GM18868 (cell line): Measurements from ENCODE around the gene SLC25A30.
A peak's percentile ranks its signal among the peaks of the same experiment; 100 is the strongest.

Source experiments
- ATAC-seq: cut with Tn5 transposase; IDR thresholded peaks from one replicate; pipeline ENCODE4 v1.9.1; 2021; ENCODE audit warnings: mild to moderate bottlenecking, moderate library complexity; ENCODE audit not compliant: unreplicated experiment

Gene SLC25A30, protein sequence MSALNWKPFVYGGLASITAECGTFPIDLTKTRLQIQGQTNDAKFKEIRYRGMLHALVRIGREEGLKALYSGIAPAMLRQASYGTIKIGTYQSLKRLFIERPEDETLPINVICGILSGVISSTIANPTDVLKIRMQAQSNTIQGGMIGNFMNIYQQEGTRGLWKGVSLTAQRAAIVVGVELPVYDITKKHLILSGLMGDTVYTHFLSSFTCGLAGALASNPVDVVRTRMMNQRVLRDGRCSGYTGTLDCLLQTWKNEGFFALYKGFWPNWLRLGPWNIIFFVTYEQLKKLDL

DNA sequence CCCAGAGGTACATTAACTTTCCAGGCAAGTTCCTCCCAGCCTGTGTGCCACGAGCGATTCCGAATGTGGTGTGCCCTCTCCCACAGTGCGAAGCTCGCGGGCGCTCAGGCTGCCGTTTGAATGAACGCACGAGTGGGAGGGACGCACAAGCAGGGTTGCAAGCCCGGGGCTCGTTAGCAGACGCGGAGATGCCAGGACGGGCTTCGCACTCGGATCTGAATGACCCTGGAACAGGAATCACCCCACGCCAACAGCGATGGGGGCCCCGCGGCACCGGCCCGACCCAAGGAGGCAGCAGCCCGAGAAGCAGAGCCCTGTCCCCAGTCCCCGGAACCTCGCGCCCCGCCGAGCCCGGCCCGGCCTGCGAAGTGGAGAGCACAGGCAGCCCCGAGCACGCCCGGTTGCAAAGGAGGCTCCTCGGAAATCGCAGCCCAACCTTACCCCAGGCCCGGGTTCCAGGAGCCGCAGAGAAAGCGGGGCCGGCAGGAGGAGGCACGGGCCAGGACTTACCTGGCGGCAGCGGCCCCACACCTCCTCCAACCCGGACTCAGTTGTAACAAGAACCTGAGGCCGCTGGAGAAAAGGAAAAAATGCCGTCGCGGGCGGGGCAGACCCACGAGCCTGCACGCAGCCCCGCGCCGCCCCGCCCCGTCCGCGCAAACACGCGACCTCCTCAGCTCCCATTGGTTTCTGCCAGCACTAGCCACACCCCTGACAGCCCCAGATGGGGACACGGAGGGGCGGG is at the start of gene SLC25A30:
TSS of gene SLC25A30 (minus strand) at position 584 of the 745 bp plus-strand sequence. CDS start 6,948 bp downstream, outside the sequence.
- ATAC-seq: peak; percentile 93

DNA sequence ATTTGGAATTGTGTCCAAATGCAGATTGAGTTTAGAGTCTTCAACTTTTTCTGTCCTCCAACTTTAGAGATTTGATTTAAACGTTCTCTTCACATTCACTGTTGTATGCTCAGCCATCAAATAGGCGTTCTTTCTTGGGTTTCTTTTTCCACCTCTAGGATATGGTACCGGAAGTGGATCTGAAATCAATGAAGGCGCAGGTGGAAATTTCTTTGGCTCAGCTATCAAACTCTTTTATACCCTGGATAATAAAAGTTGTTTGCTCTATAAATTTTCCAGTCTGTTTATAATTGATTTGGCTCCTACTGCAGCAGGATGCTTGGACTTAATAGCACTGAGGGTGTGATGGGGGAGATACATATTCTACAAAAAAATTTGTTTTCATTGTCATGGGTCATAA is 48.2 kb upstream of the SLC25A30 start:
- ATAC-seq: no peak

DNA sequence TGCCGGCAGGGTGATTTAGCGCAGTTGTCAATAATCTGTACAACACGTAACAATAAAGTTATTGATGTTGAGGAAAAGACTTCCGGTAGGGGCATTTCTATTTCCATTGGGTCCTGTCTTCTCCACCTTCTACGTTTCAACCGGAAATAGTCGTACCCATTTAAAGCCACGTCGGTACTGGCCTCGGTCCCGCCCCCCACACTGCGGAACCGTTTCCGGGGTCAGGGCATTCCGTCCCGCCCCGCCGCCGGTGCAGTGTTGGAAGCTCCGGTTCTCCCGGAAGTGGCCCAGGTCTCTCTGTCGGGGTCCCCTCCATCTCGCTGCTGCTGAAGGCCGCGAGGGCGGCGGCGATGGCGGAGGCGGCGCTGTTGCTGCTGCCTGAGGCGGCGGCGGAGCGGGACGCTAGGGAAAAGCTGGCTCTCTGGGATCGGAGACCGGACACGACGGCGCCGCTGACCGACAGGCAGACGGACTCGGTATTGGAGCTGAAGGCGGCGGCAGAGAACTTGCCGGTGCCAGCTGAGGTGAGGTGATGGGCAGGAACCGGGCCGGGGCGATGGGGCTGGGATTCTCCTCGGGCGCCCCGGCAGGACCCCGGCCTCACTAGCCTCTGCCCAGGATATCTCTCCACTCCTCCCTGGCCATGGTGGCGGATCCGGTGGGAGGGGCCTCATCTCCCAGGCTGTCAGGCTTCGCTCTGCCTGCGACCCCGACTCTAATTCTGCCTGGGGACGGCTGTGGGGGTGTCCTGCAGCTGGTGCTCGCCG is 46.7 kb upstream of the SLC25A30 start, which contains the start of gene COG3:
TSS of gene COG3 (plus strand) at position 253 of the 767 bp plus-strand sequence. CDS start at position 351, 98 bp downstream.
- peak; percentile 95 for ATAC-seq

DNA sequence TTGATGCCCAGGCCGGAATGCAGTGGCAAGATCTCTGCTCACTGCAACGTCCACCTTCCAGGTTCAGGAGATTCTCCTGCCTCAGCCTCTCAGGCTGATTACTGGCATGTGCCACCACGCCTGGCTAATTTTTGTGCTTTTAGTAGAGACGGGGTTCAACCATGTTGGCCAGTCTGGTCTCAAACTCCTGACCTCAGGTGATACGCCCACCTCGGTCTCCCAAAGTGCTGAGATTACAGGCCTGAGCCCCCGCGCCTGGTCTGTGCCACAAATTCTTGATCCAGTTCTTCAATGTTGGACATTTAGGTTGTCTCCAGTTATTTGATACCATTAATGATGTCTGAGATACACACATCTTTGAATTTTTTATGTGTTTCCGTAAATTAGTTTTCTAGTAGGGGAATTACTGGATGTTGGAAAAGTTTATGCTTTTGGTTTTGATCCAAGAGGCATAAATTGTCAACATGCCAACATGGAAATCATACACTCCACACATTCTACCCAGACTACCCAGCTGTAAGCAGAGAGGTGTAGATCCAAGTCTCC is 46.0 kb upstream of the SLC25A30 start:
- no peak for ATAC-seq

DNA sequence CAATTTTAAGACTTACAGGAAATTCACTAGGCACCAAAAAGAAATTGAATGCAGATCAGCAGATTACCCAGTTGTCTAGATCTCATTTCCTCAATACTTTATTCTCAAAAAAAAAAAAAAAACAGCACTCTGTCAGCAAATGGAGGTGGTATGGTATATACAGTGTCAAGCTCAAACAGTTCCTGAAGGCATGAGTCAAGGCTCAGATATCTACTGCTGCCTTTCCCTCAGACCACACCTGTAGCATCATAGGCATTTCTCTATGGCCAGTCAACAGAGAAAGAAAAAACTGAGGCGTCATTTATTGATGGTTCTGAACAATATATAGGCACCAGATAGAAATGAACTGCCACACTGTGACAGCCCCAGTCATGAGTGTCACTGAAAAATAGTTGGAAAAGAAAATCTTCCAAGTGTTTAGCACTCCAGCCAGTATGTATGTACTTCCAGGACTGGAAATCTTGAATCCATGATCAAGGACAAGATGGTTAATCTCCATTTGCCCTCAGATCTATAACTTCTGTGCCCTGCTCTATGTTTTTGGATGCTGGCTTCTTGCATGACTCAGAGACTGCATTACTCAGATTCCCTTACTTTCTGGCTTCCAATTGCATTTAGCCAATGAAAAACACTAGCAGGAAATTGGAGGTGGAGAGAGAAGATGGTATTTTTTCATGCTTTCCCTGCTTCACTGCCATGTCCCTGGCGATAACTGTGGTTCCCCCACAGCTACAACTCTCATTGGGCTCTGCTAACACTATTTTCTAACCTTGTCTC is 38.2 kb upstream of the SLC25A30 start:
- no peak for ATAC-seq

DNA sequence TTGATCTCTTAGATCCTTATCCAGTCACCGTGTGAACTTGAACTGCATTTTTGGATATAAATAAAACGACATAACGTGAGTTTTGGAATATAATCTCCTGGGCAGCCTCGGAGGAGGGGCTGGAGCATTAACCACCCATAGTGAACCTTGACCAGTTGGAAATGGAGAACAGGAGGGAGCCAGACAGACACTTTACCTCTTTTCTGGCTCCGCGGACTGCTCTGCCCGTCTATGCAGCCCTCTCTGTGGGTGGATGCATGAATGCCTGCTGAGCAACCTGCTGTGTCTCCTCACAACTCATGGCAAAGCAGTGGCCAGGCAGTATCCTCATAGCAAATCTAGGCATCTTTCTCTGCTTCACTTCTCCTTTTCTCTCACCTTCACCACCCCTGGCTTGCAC is 36.0 kb upstream of the SLC25A30 start:
- ATAC-seq: no peak

DNA sequence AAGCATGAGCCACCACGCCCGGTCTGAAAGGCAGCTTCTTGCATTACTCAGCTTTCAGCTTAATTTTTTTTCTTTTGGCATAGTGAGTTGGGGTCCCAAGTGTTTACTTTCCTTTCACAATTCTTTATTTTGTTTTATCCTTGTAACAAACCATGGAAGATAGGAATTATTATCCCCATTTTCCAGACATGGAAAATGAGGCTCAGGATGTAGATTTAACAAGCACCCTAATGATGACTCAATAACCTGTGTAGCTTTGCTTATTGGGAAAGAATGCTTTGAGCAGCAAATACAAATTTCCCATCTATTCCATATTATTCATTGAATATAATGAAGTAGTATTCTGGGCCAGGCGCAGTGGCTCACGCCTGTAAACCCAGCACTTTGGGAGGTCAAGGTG is 33.1 kb upstream of the SLC25A30 start:
- ATAC-seq: no peak

DNA sequence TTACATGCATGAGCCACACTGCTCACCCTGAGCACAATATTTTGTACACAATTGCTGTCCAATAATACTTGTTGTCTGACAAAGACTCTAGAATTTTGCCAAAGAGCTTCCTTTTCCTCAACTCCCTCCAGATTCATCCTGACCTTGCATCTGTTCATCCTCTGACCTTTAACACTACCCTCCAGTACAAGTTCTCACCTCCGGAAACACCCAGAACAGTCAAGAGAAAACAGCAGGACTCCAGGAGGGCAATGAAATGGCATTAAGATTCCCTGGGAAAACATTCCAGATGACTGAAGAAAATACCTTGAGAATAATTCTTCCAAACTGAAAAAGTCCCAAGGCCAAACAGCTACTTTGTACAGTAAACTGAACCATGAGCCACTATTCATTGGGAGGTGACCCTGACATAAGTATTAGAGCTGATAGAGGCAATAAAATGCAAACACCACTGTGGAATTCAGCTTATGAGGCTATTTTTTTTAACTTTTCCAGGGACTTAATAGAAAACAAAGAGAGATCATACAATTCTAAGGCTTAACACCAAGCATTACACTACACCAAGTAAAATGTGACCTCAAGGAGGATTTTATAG is 30.9 kb upstream of the SLC25A30 start:
- ATAC-seq: no peak

DNA sequence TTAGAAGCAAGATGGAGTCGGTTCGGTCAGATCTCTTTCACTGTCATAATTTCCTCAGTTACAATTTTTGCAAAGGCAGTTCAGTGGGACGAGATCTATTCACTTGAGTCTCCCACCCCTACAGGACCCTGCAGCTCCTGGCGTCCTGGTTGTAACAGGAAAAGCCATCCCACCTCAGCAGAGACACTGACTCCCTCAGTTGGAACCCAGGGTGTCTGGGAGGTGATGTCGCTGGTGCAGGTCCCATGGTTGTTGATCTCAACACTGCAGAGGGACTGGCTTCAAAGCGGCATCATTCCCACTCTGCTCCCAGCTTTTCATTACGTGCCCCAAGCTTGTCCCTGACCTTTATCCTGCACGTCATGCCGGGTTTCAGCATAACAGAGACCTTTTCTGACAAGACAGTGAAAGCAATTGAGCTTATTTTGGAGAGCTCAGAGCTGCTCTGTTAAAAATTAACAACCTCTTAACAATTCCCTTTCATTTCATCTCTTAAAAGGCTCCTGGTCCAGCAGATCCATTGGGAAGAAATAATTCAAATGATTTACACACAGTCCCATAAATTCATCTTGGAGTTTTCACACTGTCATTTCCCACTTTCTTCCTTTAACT is 29.0 kb upstream of the SLC25A30 start:
- ATAC-seq: no peak

DNA sequence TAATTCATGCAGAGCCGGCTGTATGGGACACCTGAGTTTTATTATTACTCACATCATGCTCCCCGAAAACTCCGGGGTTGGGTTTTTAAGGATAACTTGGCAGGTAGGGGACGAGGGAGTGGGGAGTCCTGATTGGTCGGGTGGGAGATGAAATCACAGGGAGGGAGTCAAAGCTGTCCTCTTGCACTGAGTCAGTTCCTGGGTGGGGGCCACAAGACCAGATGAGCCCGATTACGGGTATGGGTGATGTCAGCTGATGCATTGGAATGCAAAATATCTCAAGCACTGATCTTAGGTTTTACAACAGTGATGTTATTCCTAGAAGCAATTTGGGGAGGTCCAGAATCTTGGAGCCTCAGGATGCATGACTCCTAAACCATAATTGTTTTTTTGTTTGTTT is 28.0 kb upstream of the SLC25A30 start:
- ATAC-seq: no peak

DNA sequence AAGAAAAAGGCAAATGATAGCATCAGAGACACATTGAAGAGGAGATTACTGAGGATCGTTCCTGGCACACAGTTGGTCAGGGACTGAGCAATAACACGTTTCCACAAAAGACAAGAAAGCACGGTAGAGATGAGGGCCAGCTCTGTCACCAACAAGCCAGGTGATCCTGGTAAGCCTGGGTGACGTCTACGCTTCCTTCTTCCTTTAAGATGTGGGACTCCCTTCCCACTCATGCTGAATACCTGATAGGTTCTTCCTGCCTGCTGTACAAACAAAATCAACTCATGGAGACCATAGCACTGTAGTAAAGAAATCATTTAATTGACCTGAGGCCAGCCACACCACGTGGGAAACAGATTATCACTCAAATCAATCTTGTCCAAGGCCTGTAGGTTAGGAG is 26.9 kb upstream of the SLC25A30 start:
- no peak for ATAC-seq

DNA sequence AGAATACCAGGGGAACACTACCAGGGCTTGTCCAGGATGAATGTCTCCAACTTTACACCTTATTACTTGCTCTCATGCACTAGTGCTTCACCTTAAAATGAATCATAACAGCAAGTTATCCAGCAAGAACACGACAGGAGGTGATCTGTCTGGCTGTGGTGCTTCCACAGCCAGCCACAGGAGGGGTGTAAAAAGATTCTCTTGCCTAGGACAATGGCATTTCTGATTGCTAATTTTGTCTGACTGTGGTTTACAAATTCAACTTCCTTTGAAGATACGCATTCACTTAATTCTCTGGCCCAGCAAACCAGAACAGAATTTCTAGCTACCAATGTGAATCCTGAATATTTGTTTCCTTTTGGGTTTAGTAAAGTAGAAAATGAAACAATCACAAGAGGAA is 23.5 kb upstream of the SLC25A30 start:
- ATAC-seq: peak; percentile 89

DNA sequence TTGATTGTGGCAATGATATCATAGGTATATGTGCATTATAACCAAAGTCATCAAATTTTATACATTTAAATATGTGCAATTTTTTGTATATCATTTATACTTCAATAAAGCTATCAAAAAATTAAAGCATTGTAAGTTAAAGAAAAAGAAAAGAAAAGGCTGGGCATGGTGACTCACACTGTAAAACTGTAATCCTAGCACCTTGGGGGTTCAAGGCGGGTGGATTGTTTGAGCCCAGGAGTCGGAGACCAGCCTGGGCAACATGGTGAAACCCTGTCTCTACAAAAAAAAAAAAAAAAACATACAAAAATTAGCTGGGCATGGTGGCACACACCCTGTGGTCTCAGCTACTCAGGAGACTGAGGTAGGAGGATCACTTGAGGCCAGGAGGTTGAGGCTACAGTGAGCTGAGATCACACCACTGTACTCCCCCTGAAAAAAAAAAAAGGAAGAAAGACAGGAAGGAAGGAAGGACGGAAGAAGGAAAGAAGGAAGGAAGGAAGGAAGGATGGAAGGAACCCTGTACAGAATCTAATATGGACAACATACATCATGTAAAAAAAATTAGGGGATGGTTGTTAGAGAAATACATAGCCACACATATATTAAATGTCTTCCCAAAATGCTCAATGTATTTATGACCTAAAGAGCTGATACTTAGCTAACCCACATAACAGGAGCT is 21.7 kb upstream of the SLC25A30 start:
- ATAC-seq: no peak

DNA sequence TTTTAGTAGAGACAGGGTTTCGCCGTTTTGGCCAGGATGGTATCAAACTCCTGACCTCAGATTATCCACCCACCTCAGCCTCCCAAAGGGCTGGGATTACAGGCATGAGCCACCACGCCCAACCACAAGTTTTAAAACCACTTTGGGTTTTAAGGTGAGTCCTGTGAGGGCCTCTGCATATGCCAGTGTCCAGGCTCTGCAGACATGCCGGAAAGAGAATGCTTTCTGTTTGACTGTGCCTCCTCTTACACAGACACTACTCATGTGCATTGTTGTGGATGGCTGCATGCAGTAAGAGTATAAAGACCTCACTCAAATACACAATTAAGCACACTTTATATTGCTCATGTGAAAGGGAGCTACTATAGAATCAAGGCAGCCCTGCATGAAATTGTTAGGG is 20.8 kb upstream of the SLC25A30 start:
- ATAC-seq: no peak

DNA sequence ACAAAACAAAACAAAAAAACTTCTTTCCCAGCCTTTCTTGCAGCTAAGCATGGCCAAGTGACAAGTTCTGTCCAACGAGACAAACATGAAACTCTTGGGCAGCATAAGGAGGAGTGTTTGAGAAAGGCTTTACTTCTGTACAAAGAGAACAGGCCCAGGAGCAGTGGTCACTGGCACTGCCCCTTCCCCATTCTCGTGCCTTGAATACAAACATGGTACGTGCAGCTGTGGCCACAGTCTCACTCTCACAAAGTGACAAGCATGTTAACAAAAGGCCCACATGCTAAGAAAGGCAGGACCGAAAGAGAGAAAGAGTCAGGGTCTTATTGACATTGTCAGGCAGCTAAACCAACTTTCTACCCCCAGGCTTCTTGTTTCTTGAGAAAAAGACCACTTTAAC is 19.8 kb upstream of the SLC25A30 start:
- ATAC-seq: no peak

DNA sequence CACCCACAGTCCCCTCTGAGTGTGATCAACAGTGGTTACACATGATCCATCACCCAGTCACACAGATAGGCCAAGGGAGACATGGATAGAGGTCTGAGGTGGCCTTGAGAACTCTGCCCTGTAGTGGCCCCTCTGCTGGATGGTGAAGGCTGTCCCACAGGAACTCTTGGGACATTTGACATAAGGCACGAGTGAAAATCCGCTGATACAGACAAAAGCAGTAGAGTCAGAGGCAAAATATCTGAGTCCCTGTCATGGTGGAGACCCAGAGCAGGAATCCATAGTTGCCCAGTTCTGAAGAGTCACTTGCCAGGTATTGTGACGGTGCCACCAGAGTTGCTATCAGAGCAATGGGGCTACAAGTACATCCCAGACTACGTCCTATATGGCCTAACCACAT is 18.8 kb upstream of the SLC25A30 start:
- no peak for ATAC-seq

DNA sequence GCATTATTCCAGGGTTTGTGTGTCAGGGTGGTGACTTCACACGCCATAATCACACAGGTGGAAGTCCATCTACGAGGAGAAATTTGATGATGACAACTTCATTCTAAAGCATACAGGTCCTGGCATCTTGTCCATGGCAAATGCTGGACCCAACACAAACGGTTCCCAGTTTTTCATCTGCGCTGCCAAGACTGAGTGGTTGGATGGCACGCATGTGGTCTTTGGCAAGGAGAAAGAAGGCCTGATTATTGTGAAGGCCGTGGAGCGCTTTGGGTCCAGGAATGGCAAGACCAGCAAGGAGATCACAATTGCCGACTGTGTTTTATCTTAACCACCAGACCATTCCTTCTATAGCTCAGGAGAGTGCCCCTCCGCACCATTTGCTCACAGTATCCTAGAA is 18.2 kb upstream of the SLC25A30 start:
- no peak for ATAC-seq

DNA sequence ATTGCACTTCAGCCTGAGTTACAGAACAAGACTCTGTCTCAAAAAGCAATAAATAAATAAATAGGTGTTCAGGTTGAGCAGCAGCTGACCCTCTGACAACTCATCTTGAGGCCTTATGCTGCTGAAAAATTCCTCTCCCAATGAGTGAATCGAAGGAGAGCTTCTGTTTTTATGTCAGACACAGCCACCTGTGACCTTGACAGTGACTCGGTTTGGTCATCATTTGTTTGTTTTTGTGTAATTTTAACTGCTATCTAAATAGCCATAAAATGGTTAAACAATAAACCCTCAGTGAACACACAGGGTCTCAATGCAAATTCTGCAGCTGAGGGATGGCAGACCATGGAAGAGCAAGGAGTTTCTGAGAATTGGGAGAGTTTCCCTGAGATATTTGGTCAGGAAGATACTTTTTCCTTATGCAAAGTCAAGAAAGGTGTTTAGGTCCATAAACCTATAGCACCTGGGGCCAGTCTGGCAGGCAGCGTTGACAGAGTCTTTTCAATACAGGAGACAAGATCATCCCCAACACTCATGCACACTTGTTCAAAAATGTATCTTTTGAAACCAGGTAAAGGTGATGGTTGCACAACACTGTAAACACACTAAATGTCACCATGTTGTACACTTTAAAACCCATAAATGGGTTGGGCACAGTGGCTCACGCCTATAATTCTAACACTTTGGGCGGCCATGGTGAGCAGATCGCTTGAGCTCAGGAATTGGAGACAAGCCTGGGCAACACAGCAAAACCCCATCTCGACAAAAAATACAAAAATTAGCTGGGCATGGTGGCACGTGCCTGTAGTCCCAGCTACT is 16.6 kb upstream of the SLC25A30 start:
- no peak for ATAC-seq
